Ovary (tissue), 3 donors: ENCODE results near the gene PPP6R1.

Experiments
- EP300 ChIP-seq: sonication (generic); formaldehyde crosslinking; IDR thresholded peaks from one replicate; pipeline ENCODE4 v1.6.1; 2017; ENCODE audit warnings: antibody characterized with exemption
- POLR2A ChIP-seq: fragments of 450-650 bp; IDR thresholded peaks from one replicate; pipeline ENCODE4 v1.6.1; 2017; ENCODE audit warnings: antibody characterized with exemption, mild to moderate bottlenecking, moderate library complexity
- TF ChIP-seq, protein P1 (sequence below), 3 donors: fragments of 450-650 bp in 2 of 3; fragments of 200-600 bp in 1 of 3; IDR thresholded peaks; one replicate each; pipeline versions ENCODE4 v1.5.1 to v1.8.0; 2016 to 2022; ENCODE audit warnings: antibody characterized with exemption in 3 of 3, mild to moderate bottlenecking in 1 of 3
- donor health status: DM: no; HTN: no; CAD: no.

DNA sequence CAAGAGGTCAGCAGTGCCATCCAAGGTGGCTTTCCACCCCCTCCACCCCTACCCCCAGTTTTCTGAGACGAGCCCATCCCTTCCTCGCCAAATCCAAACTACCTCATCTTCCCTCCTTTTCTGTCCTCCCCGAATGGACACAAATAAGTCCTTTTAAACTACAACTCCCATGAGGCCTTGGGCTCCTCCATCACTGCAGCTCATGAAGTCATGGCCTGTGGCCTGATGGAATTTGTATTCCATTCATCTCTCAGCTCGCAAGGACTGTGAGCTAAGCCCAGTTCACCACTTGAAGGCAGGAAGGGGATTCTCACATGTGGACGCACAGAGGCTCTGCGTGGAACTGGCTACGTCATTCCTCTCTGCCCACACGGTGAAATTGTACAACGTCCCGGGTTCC lies 62.0 kb downstream of the PPP6R1 start:
- TF ChIP-seq, protein P1, sequence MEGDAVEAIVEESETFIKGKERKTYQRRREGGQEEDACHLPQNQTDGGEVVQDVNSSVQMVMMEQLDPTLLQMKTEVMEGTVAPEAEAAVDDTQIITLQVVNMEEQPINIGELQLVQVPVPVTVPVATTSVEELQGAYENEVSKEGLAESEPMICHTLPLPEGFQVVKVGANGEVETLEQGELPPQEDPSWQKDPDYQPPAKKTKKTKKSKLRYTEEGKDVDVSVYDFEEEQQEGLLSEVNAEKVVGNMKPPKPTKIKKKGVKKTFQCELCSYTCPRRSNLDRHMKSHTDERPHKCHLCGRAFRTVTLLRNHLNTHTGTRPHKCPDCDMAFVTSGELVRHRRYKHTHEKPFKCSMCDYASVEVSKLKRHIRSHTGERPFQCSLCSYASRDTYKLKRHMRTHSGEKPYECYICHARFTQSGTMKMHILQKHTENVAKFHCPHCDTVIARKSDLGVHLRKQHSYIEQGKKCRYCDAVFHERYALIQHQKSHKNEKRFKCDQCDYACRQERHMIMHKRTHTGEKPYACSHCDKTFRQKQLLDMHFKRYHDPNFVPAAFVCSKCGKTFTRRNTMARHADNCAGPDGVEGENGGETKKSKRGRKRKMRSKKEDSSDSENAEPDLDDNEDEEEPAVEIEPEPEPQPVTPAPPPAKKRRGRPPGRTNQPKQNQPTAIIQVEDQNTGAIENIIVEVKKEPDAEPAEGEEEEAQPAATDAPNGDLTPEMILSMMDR (IDR thresholded peaks at IDR 0.05), result no peak
- TF ChIP-seq POLR2A (no peak), EP300 (no peak)
